ENCODE results near the gene CAMK2D. TPM values are rescaled to one million over a fixed set of nuclear protein-coding genes. Genes with fewer than 3 reads are reported as not detected.

Gene CAMK2D
- total RNA-seq, 2 donors from 2014 or later: 69.5 to 109 TPM

- no peak overlapping the region for H3K9ac ChIP-seq (ENCODE audit: low read depth in 2 of 2, low read length in 2 of 2)
These were observed 22.3 kb downstream of the CAMK2D start for GRCh38 chr4:113739197-113739596.

GRCh38 chr4:113738251-113738650 is 23.3 kb downstream of the CAMK2D start:
- no peaks in the 10 kb centered on the region for H3K4me1 ChIP-seq
- no peak for DNase-seq
- no peak overlapping the region for H3K27ac ChIP-seq
- H3K9ac ChIP-seq (ENCODE audit: low read depth in 2 of 2, low read length in 2 of 2): no peak overlapping the region
- no peaks in the 10 kb centered on the region for H3K36me3 ChIP-seq
- no peak overlapping the region for H3K4me3 ChIP-seq
- H3K27me3 ChIP-seq: no peaks in the 10 kb centered on the region
- TF ChIP-seq, protein P1, sequence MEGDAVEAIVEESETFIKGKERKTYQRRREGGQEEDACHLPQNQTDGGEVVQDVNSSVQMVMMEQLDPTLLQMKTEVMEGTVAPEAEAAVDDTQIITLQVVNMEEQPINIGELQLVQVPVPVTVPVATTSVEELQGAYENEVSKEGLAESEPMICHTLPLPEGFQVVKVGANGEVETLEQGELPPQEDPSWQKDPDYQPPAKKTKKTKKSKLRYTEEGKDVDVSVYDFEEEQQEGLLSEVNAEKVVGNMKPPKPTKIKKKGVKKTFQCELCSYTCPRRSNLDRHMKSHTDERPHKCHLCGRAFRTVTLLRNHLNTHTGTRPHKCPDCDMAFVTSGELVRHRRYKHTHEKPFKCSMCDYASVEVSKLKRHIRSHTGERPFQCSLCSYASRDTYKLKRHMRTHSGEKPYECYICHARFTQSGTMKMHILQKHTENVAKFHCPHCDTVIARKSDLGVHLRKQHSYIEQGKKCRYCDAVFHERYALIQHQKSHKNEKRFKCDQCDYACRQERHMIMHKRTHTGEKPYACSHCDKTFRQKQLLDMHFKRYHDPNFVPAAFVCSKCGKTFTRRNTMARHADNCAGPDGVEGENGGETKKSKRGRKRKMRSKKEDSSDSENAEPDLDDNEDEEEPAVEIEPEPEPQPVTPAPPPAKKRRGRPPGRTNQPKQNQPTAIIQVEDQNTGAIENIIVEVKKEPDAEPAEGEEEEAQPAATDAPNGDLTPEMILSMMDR (IDR thresholded peaks at IDR 0.05): no peak
- no peaks in the 10 kb centered on the region for H3K9me3 ChIP-seq
- intact Hi-C loops (cut with DNase I): no loop called here

More at GRCh38 chr4:113739197-113739596, 22.3 kb downstream of the CAMK2D start:
- no peaks in the 10 kb centered on the region for H3K9me3 ChIP-seq
- no peaks in the 10 kb centered on the region for H3K4me1 ChIP-seq
- no peak overlapping the region for H3K27ac ChIP-seq
- TF ChIP-seq, protein P1 (IDR thresholded peaks at IDR 0.05): no peak
- H3K4me3 ChIP-seq: no peak overlapping the region
- no peaks in the 10 kb centered on the region for H3K27me3 ChIP-seq
- intact Hi-C loops (cut with DNase I): no loop called here
- no peaks in the 10 kb centered on the region for H3K36me3 ChIP-seq
- no peak for DNase-seq

DNA sequence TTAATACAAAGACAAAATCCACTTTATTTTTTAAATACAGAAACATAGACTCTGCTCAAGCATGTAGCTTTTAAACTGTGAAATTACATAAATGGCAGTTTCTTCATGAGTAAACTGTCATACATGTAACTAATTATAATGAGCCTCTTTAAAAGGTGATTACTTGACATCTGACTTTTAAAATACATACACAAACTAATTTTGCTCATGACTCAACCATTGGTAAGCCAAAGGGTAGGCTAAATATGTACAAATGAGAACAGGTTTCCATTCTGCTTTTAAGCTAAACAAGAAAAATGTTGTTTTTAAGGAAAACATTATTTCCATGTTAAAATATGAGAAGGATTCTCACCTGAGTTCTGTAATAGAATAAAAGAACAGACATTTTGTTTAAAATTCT is 27.9 kb downstream of the CAMK2D start:
- H3K9ac ChIP-seq (ENCODE audit: low read depth in 2 of 2, low read length in 2 of 2): no peak overlapping the region
- TF ChIP-seq, protein P1 (IDR thresholded peaks at IDR 0.05): no peak
- H3K9me3 ChIP-seq: no peaks in the 10 kb centered on the region
- H3K36me3 ChIP-seq: no peaks in the 10 kb centered on the region
- no peak overlapping the region for H3K27ac ChIP-seq
- no peaks in the 10 kb centered on the region for H3K27me3 ChIP-seq
- intact Hi-C loops (cut with DNase I): no loop called here
- no peak for DNase-seq
- no peaks in the 10 kb centered on the region for H3K4me1 ChIP-seq
- H3K4me3 ChIP-seq: no peak overlapping the region

DNA sequence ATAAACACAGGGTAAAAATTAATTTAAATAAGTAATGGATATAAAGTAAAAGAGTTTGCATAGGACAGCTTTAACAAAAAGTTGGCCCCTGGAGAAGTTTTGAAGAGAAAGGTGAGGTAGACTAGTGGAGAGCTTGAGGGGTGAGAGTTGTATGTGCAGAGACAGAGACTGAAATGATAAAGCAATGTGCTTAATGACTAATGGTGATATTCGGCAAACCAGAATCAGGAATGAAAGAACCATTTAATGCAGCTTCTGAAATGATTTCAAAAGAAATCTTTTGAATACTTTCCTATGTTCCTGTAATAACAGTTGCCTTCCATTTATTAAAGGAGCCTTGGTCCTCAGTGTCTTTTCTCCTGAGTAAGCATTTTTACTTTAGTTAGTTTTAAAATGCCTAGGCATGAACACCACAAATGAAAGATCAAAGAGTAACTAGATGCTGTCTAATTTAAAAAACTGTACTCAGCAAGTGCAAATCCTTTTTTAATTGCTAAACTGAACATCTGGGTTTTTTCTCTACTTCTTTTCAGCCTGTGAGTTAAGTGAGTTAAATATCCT is 28.5 kb downstream of the CAMK2D start:
- DNase-seq: no peak
- intact Hi-C loops (cut with DNase I): no loop called here

GRCh38 chr4:113730467-113731216 is 30.9 kb downstream of the CAMK2D start:
- Histone ChIP-seq H3K27me3 (no peaks in the 10 kb centered on the region), H3K36me3 (no peaks in the 10 kb centered on the region), H3K4me3 (no peak overlapping the region), H3K27ac (no peak overlapping the region), H3K9me3 (no peaks in the 10 kb centered on the region), H3K4me1 (no peaks in the 10 kb centered on the region), H3K9ac (ENCODE audit: low read depth in 2 of 2, low read length in 2 of 2) (no peak overlapping the region)
- intact Hi-C loops (cut with DNase I): no loop called here
- DNase-seq: no peak
- TF ChIP-seq, protein P1 (IDR thresholded peaks at IDR 0.05): no peak

More for the DNA sequence above, 28.5 kb downstream of the CAMK2D start:
- Histone ChIP-seq H3K4me3 (no peak overlapping the region), H3K27me3 (no peaks in the 10 kb centered on the region), H3K9me3 (no peaks in the 10 kb centered on the region), H3K4me1 (no peaks in the 10 kb centered on the region), H3K36me3 (no peaks in the 10 kb centered on the region), H3K9ac (ENCODE audit: low read depth in 2 of 2, low read length in 2 of 2) (no peak overlapping the region), H3K27ac (no peak overlapping the region)
- TF ChIP-seq, protein P1 (IDR thresholded peaks at IDR 0.05): no peak

All from colonic mucosa (tissue), 4 donors.